ENCODE measurements around the gene CPT1C. TPM values are rescaled to one million over a fixed set of nuclear protein-coding genes. Genes with fewer than 3 reads are reported as not detected.

Gene CPT1C
- total and polyA plus RNA-seq, 2 donors (not counting 3 experiments of a cell fraction or from before 2014, with no cell fraction given), result 45.7 to 80.8 TPM

- Histone ChIP-seq H3K79me2 (ENCODE audit: control insufficient read depth, insufficient read depth, low read length) (no peaks in the 10 kb centered on the region), H3K27ac (ENCODE audit: insufficient read depth, low read depth, low read length) (no peak overlapping the region), H3K4me2 (ENCODE audit: insufficient read depth, low read length) (no peak overlapping the region), H2AFZ (ENCODE audit: low read depth, low read length) (no peak overlapping the region), H3K27me3 (ENCODE audit: control insufficient read depth in 2 of 2, insufficient read depth in 2 of 2, low read length in 2 of 2) (no peaks in the 10 kb centered on the region), H3K36me3 (ENCODE audit: control insufficient read depth in 2 of 2, extremely low read depth in 1 of 2, insufficient read depth in 2 of 2, low read length in 2 of 2) (peaks cover 22 to 62% of the 10 kb centered on the region in 2 experiments), H3K9me3 (replicated peaks; ENCODE audit: control insufficient read depth, insufficient read depth, low read length) (no peaks in the 10 kb centered on the region), H3K4me1 (ENCODE audit: control insufficient read depth, extremely low read depth, insufficient read depth, low read length) (no peaks in the 10 kb centered on the region), H3K4me3 (replicated peaks in 1 of 3; ENCODE audit: insufficient read depth in 1 of 3, low read depth in 1 of 3, low read length in 3 of 3) (no peak overlapping the region), H3K9ac (replicated peaks; ENCODE audit: extremely low read depth, insufficient read depth, low read length) (no peak overlapping the region), H4K20me1 (replicated peaks; ENCODE audit: control insufficient read depth, extremely low read depth, insufficient read depth, low read length) (no peaks in the 10 kb centered on the region), H3K9me1 (replicated peaks; ENCODE audit: control insufficient read depth, extremely low read depth, insufficient read depth, low read length) (no peaks in the 10 kb centered on the region)
- intact Hi-C loops (cut with micrococcal nuclease), result no loop called here
- ChIA-PET POLR2A (interaction anchor here (0.6 to 1.0 kb wide), 2 partner anchors 14 to 22 kb away, joined by 4 to 6 read pairs; partner anchors contain the start of gene SCAF1), CTCF (interaction anchor here (1.1 to 1.8 kb wide), 3 partner anchors 8 to 109 kb away, joined by 3 to 5 read pairs (median 3); partner anchors contain the start of gene PRMT1)
- no peak for DNase-seq (ENCODE audit: low read depth, low spot score)
- dilution Hi-C loops (cut with MboI; ENCODE audit: extremely low pct_ligation_motif_present, low sequenced_read_pairs), result no loop called here
- no peak for FAIRE-seq
- no TSS peak for BruUV-seq (replicated peaks)
- no peak for TF ChIP-seq MYC (IDR thresholded peaks at IDR 0.05; ENCODE audit: low read depth, low read length)
- no peak for TF ChIP-seq JUN (IDR thresholded peaks at IDR 0.05; ENCODE audit: borderline replicate concordance, insufficient read depth, insufficient read length, low read depth)
- no peak for TF ChIP-seq POLR2AphosphoS5 (IDR thresholded peaks at IDR 0.05; ENCODE audit: insufficient read depth, low read depth, low read length)
- TF ChIP-seq, protein P1, sequence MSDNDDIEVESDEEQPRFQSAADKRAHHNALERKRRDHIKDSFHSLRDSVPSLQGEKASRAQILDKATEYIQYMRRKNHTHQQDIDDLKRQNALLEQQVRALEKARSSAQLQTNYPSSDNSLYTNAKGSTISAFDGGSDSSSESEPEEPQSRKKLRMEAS (IDR thresholded peaks at IDR 0.05; ENCODE audit: insufficient read depth, insufficient read length), result no peak
- no peak for TF ChIP-seq POLR2A (IDR thresholded peaks at IDR 0.05; ENCODE audit: low read depth, low read length)
- no peak for TF ChIP-seq CTCF (IDR thresholded peaks at IDR 0.05; ENCODE audit: extremely low read depth in 1 of 2, insufficient read depth in 1 of 2, low read depth in 1 of 2, low read length in 2 of 2)
- no peak for TF ChIP-seq FOS (IDR thresholded peaks at IDR 0.05; ENCODE audit: borderline replicate concordance, insufficient read depth, low read length)
- TF ChIP-seq EZH2 (IDR thresholded peaks at IDR 0.05; ENCODE audit: borderline replicate concordance, low read depth, low read length, severe bottlenecking), result no peak
- TF ChIP-seq GATA2 (IDR thresholded peaks at IDR 0.05; ENCODE audit: insufficient read depth, insufficient read length, low read depth, low read length), result no peak
Measured at GRCh38 chr19:49655570-49656455, 35.1 kb upstream of the CPT1C start.
